Measurements from ENCODE around the gene MRPL55.

DNA sequence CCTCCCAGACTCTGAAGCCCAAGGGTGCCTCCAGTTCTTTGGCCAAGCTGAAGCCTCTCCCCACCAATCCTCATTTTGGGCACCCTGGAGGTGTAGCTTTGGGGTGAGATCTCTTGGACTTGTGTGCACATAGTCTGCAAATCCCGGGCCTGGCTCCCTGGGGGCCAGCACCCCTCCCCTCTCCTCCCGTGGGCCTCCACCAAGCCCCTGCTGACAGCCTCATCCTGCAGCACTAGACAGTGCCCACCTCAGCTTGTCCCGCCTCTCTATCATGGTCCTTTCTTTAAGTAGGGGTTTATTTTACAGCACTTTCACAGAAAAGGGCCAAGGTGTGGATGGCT, 43.8 kb upstream of the MRPL55 start:
- TF ChIP-seq, protein P1, sequence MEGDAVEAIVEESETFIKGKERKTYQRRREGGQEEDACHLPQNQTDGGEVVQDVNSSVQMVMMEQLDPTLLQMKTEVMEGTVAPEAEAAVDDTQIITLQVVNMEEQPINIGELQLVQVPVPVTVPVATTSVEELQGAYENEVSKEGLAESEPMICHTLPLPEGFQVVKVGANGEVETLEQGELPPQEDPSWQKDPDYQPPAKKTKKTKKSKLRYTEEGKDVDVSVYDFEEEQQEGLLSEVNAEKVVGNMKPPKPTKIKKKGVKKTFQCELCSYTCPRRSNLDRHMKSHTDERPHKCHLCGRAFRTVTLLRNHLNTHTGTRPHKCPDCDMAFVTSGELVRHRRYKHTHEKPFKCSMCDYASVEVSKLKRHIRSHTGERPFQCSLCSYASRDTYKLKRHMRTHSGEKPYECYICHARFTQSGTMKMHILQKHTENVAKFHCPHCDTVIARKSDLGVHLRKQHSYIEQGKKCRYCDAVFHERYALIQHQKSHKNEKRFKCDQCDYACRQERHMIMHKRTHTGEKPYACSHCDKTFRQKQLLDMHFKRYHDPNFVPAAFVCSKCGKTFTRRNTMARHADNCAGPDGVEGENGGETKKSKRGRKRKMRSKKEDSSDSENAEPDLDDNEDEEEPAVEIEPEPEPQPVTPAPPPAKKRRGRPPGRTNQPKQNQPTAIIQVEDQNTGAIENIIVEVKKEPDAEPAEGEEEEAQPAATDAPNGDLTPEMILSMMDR (IDR thresholded peaks at IDR 0.05; ENCODE audit: low read length) = no peak
- TF ChIP-seq EZH2 (IDR thresholded peaks at IDR 0.05; ENCODE audit: borderline replicate concordance, low read length) = no peak

Data from OCI-LY1 (cell line).